ENCODE results near the gene MED17.

DNA sequence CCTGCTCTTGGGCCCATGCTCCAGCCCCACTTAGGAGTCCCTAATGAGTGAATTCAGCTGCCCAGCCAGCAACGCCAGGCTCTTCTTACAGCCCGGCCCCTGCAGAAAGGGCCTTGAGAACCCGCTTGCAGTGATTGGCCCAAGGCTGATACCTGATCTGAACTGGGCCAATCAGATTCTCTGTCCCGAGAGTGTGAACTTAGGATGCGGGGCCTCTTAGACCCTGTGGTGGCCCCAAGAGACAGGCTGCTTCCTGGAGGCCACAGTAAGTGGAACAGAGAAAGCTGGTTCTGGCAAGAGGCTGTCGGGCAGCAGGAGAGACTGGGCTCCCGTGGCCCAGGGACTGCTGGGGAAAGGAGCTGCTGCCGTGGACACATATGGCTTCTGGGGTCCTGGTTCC, 54.9 kb downstream of the MED17 start:
- TF ChIP-seq YY1 (IDR thresholded peaks at IDR 0.05; ENCODE audit: insufficient read depth, insufficient read length) (no peak), ZNF274 (IDR thresholded peaks at IDR 0.05; ENCODE audit: low read depth, low read length) (no peak), SUZ12 (IDR thresholded peaks at IDR 0.05; ENCODE audit: extremely low read depth, insufficient read depth, insufficient read length) (no peak)
